ENCODE results near the gene ARMH2.
"Not testable (repeated sequence)": the region's sequence is repeated elsewhere in the genome, so short reads cannot be mapped to it uniquely, and the experiment has no call there.

ARMH2 gene

DNA sequence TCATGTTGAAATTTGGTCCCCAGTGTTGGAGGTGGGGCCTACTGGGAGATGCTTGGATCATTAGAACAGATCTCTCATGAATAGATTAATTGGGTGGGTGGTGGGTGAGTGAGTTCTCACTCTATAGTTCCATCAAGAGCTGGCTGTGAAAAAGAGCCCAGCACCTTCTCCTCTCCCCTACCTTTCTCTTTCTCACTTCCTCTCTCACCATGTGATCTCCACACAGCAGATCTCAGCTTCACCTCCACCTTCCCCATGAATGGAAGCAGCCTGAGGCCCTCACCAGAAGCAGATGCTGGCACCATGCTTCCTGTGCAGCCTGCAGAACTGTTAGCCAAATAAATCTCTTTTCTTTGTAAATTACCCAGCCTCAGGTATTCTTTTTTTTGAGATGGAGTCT is 36.9 kb downstream of the ARMH2 start:
- DNase-seq = no peak

- peak; percentile 74 for DNase-seq
Observed at GRCh38 chr6:24761193-24761835, 37.4 kb downstream of the ARMH2 start.

- DNase-seq = no peak
Observed at GRCh38 chr6:24760210-24760609, 38.5 kb downstream of the ARMH2 start.

DNA sequence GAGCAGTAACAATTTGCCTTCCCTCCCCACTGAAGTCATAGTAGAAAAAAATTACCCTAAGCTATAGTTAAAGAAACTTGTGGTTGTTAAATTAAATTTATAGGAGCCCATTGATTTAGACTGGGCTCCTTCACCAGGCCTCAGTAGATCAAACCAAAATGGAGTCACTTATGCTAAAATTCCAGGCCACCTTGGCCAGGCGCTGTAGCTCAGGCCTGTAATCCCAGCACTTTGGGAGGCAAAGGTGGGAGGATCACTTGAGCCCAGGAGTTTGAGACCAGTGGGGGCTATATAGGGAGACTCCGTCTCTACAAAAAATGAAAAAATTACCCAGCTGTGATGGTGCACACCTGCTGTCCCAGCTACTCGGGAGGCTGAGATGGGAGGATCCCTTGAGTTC is 39.0 kb downstream of the ARMH2 start:
- DNase-seq = no peak

DNA sequence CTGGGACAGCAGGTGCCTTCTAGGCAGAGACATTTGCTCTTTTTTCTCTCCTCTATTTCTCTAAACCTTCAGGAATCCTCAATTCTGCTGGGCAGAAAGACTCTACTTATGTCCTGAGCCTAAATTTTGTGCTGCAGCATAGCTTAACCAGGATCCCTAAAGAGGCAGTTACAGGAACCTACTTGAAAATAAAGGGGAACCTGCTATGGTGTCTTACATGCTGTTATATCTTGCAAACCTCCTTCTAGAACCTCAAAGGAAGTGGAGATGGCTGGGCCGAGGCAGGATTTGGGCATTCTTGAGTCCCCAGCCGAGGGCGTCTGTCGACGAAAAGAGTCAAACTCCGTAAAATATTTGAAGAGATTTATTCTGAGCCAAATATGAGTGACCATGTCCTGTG is 41.1 kb downstream of the ARMH2 start:
- DNase-seq = no peak

DNA sequence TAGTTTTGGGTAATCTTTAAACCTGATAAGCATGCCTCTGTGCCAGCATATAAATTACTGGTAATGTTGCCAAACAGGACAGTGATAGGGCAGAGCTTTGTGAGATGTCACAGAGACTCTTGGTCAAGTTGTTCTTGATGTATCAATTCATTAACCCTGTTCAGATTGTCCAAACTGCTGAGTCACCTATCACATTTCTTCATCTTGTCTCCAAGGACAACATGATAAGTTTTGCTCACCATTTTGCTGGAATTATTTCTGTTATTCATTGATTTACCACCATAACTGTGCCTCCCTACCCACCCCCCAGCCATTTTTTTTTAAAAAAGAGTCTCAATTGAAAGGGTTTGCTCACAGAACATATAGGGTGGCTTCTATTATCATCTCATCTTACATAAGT is 43.4 kb downstream of the ARMH2 start:
- DNase-seq = peak; percentile 73

GRCh38 chr6:24754378-24754777 is 44.3 kb downstream of the ARMH2 start:
- DNase-seq = not testable (repeated sequence)

DNA sequence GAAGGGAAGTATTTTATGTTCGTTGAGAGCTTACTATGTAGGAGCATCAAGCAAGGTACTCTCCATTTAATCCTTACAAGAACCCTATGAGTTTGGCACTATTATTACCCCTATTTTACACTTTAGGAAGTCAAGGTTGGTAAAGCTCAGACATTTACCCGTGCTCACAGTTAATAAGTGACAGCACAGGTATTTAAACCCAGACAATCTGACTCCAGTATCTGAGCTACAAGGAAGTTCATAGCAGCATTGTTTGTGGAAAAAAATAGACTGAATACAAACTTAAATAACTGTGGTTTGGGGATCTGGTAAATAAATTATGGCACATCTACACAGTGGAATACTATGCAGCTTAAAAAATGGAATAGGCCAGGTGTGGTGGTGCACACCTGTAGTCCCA is 45.2 kb downstream of the ARMH2 start:
- no peak for DNase-seq

DNA sequence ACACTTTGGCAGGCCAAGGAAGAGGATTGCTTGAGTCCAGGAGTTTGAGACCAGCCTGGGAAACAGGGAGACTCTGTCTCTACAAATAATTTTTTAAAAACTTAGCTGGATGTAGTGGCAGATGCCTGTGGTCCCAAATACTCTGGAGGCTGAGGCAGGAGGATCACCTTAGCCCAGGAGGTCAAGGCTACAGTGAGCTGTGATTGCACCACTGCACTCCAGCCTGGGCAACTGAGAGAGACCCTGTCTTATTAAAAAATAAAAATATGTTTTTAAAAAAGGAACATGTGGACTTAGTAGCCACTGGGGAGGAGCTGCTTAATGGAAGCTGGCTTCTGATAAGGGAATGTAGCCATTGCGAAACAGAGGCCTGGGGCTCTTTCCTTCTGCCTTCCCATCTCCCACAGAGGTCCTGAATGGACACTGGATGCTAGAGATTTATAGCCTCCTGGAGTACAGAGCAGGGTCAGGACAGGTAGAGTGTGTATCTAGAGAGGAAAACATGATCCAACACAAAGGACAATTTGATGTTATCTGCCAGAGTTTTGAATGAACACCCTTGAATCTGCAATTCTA is 45.7 kb downstream of the ARMH2 start:
- DNase-seq = no peak

DNA sequence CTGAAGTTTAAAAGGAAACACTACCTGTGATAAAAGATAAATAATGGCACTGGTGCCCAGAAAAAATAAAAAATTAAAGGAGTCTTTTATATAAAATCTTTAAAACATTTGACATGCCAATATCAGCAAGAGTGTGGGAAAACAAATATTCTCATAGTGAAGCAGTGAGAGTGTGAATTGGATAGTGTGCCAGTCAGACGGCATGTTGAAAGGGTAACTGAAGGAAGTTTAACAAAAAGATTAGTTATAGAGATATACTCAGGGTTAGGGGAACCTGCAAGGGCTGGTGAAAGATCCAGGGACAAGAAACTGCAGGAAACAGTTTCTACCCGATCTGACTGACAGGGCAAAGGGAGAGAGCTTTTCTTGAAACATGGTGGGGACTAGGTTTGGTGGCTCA is 46.2 kb downstream of the ARMH2 start:
- DNase-seq = no peak

DNA sequence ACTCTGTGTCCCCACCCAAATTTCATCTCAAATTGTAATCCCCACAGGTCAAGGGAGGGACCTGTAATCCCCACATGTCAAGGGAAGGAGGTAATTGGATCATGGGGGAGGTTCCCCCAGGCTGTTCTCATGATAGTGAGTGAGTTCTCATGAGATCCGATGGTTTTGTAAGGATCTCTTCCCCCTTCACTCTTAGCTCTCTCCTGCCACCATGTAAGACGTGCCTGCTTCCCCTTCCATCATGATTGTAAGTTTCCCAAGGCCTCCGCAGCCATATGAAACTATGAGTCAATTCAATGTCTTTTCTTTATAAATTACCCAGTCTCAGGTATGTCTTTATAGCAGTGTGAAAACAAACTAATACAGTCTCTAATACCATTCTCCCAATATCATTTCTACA is 47.8 kb downstream of the ARMH2 start:
- DNase-seq = not testable (repeated sequence)

- no peak for DNase-seq
Observed at GRCh38 chr6:24749297-24749696, 49.4 kb downstream of the ARMH2 start.
